ENCODE measurements around the gene ZBTB40. TPM values are rescaled to one million over a fixed set of nuclear protein-coding genes. Genes with fewer than 3 reads are reported as not detected.

Gene ZBTB40
- total RNA-seq, 1 experiment from 2014 or later, result 6.7 TPM

- in situ Hi-C loops (cut with HindIII; ENCODE audit: low pct_unique_long_range_greater_than_20kb, low sequenced_read_pairs), result no loop called here
- no peak for DNase-seq (ENCODE audit: low read depth)
Observed at GRCh38 chr1:22537441-22538139, 85.9 kb downstream of the ZBTB40 start.

- in situ Hi-C loops (cut with HindIII; ENCODE audit: low pct_unique_long_range_greater_than_20kb, low sequenced_read_pairs), result no loop called here
Observed at GRCh38 chr1:22539510-22540118, 88.0 kb downstream of the ZBTB40 start.

GRCh38 chr1:22540337-22540736 lies 88.7 kb downstream of the ZBTB40 start:
- in situ Hi-C loops (cut with HindIII; ENCODE audit: low pct_unique_long_range_greater_than_20kb, low sequenced_read_pairs), result no loop called here
- DNase-seq (ENCODE audit: low read depth), result no peak

More at GRCh38 chr1:22539510-22540118, 88.0 kb downstream of the ZBTB40 start:
- no peak for DNase-seq (ENCODE audit: low read depth)

GRCh38 chr1:22542886-22543285 lies 91.2 kb downstream of the ZBTB40 start:
- DNase-seq (ENCODE audit: low read depth), result no peak
- in situ Hi-C loops (cut with HindIII; ENCODE audit: low pct_unique_long_range_greater_than_20kb, low sequenced_read_pairs), result no loop called here

- DNase-seq (ENCODE audit: low read depth), result no peak
- in situ Hi-C loops (cut with HindIII; ENCODE audit: low pct_unique_long_range_greater_than_20kb, low sequenced_read_pairs), result no loop called here
Observed at GRCh38 chr1:22543679-22544078, 92.0 kb downstream of the ZBTB40 start.

- in situ Hi-C loops (cut with HindIII; ENCODE audit: low pct_unique_long_range_greater_than_20kb, low sequenced_read_pairs), result no loop called here
- no peak for DNase-seq (ENCODE audit: low read depth)
Observed at GRCh38 chr1:22544606-22545005, 93.0 kb downstream of the ZBTB40 start.

GRCh38 chr1:22545141-22545540 lies 93.5 kb downstream of the ZBTB40 start:
- no peak for DNase-seq (ENCODE audit: low read depth)
- in situ Hi-C loops (cut with HindIII; ENCODE audit: low pct_unique_long_range_greater_than_20kb, low sequenced_read_pairs), result no loop called here

GRCh38 chr1:22547186-22547817 lies 95.7 kb downstream of the ZBTB40 start:
- in situ Hi-C loops (cut with HindIII; ENCODE audit: low pct_unique_long_range_greater_than_20kb, low sequenced_read_pairs), result no loop called here

GRCh38 chr1:22547818-22548462 lies 96.3 kb downstream of the ZBTB40 start:
- in situ Hi-C loops (cut with HindIII; ENCODE audit: low pct_unique_long_range_greater_than_20kb, low sequenced_read_pairs), result no loop called here
- no peak for DNase-seq (ENCODE audit: low read depth)

More at GRCh38 chr1:22547186-22547817, 95.7 kb downstream of the ZBTB40 start:
- DNase-seq (ENCODE audit: low read depth), result no peak

- in situ Hi-C loops (cut with HindIII; ENCODE audit: low pct_unique_long_range_greater_than_20kb, low sequenced_read_pairs), result no loop called here
- no peak for DNase-seq (ENCODE audit: low read depth)
Observed at GRCh38 chr1:22550021-22550420, 98.4 kb downstream of the ZBTB40 start.

GRCh38 chr1:22551591-22551990 lies 99.9 kb downstream of the ZBTB40 start:
- in situ Hi-C loops (cut with HindIII; ENCODE audit: low pct_unique_long_range_greater_than_20kb, low sequenced_read_pairs), result no loop called here

GRCh38 chr1:22552021-22552420 lies 100.4 kb downstream of the ZBTB40 start:
- in situ Hi-C loops (cut with HindIII; ENCODE audit: low pct_unique_long_range_greater_than_20kb, low sequenced_read_pairs), result no loop called here
- DNase-seq (ENCODE audit: low read depth), result no peak

More at GRCh38 chr1:22551591-22551990, 99.9 kb downstream of the ZBTB40 start:
- no peak for DNase-seq (ENCODE audit: low read depth)

GRCh38 chr1:22553104-22553880 lies 101.6 kb downstream of the ZBTB40 start:
- DNase-seq (ENCODE audit: low read depth), result no peak
- in situ Hi-C loops (cut with HindIII; ENCODE audit: low pct_unique_long_range_greater_than_20kb, low sequenced_read_pairs), result no loop called here

- no peak for DNase-seq (ENCODE audit: low read depth)
- in situ Hi-C loops (cut with HindIII; ENCODE audit: low pct_unique_long_range_greater_than_20kb, low sequenced_read_pairs), result no loop called here
Observed at GRCh38 chr1:22553991-22554522, 102.4 kb downstream of the ZBTB40 start.

GRCh38 chr1:22555371-22555656 lies 103.7 kb downstream of the ZBTB40 start:
- no peak for DNase-seq (ENCODE audit: low read depth)
- in situ Hi-C loops (cut with HindIII; ENCODE audit: low pct_unique_long_range_greater_than_20kb, low sequenced_read_pairs), result no loop called here

- DNase-seq (ENCODE audit: low read depth), result no peak
- in situ Hi-C loops (cut with HindIII; ENCODE audit: low pct_unique_long_range_greater_than_20kb, low sequenced_read_pairs), result no loop called here
Observed at GRCh38 chr1:22556391-22557104, 104.9 kb downstream of the ZBTB40 start.

- in situ Hi-C loops (cut with HindIII; ENCODE audit: low pct_unique_long_range_greater_than_20kb, low sequenced_read_pairs), result no loop called here
- DNase-seq (ENCODE audit: low read depth), result no peak
Observed at GRCh38 chr1:22557341-22557950, 105.8 kb downstream of the ZBTB40 start.

Measured in Caki2 (cell line).